Liver (tissue), 9 donors: Measurements from ENCODE around the gene MAPKAPK3. TPM values are rescaled to one million over a fixed set of nuclear protein-coding genes. Genes with fewer than 3 reads are reported as not detected.
A peak's percentile ranks its signal among the peaks of the same experiment; 100 is the strongest.

Source experiments
- DNase-seq: peaks from one replicate; pipeline ENCODE4 v3.0.0-alpha.2; 2017; ENCODE audit warnings: low spot score
- H3K27ac ChIP-seq, 2 donors: one replicate each; pipeline ENCODE4 v1.7.0; 2013; ENCODE audit warnings: inconsistent platforms in 2 of 2, low read length in 2 of 2, control low read depth in 1 of 2, low read depth in 1 of 2, mild to moderate bottlenecking in 1 of 2
- H3K27me3 ChIP-seq, 4 donors: one replicate each; pipeline versions ENCODE4 v1.6.1 to v1.7.0; 2013; ENCODE audit warnings: low read length in 3 of 4, inconsistent platforms in 1 of 4, mild to moderate bottlenecking in 1 of 4, moderate library complexity in 1 of 4; ENCODE audit not compliant: control insufficient read depth in 4 of 4, insufficient read depth in 4 of 4
- H3K36me3 ChIP-seq, 4 donors: one replicate each; pipeline versions ENCODE4 v1.6.1 to v1.7.0; 2013; ENCODE audit warnings: low read length in 3 of 4, mild to moderate bottlenecking in 3 of 4, low read depth in 1 of 4, moderate library complexity in 1 of 4; ENCODE audit not compliant: control insufficient read depth in 4 of 4, insufficient read depth in 3 of 4
- H3K4me1 ChIP-seq, 4 donors: one replicate each; pipeline versions ENCODE4 v1.6.1 to v1.7.0; 2013; ENCODE audit warnings: low read length in 3 of 4, mild to moderate bottlenecking in 3 of 4, moderate library complexity in 1 of 4; ENCODE audit not compliant: control insufficient read depth in 4 of 4, insufficient read depth in 4 of 4
- H3K4me3 ChIP-seq, 3 donors: one replicate each; pipeline versions ENCODE4 v1.6.1 to v1.7.0; 2013; ENCODE audit warnings: low read length in 3 of 3, control low read depth in 1 of 3, low read depth in 1 of 3, mild to moderate bottlenecking in 1 of 3
- H3K9ac ChIP-seq, 2 donors: one replicate each; pipeline ENCODE4 v1.7.0; 2013; ENCODE audit warnings: low read length in 2 of 2, mild to moderate bottlenecking in 2 of 2, moderate library complexity in 2 of 2, control low read depth in 1 of 2, low read depth in 1 of 2
- H3K9me3 ChIP-seq, 4 donors: one replicate each; pipeline versions ENCODE4 v1.6.1 to v1.7.0; 2013; ENCODE audit warnings: low read length in 3 of 4; ENCODE audit not compliant: control insufficient read depth in 4 of 4
- EGR1 ChIP-seq, 2 donors: IDR thresholded peaks; 2 replicates each; pipeline ENCODE4 v1.6.1; 2016 to 2018; ENCODE audit warnings: antibody characterized with exemption in 2 of 2, low read depth in 2 of 2
- FOXA1 ChIP-seq: IDR thresholded peaks from 2 replicates; pipeline ENCODE4 v1.6.1; 2016; ENCODE audit warnings: antibody characterized with exemption
- FOXA2 ChIP-seq: IDR thresholded peaks from 2 replicates; pipeline ENCODE4 v1.6.1; 2016; ENCODE audit warnings: antibody characterized with exemption
- GABPA ChIP-seq, 2 donors: IDR thresholded peaks in 1 of 2; conservative IDR thresholded peaks in 1 of 2; 2 replicates each; pipeline ENCODE4 v1.6.1; 2016; ENCODE audit warnings: antibody characterized with exemption in 2 of 2, mild to moderate bottlenecking in 1 of 2, moderate library complexity in 1 of 2
- HNF4A ChIP-seq, 2 donors: conservative IDR thresholded peaks; 2 replicates each; pipeline ENCODE4 v1.6.1; 2016; ENCODE audit warnings: antibody characterized with exemption in 2 of 2, mild to moderate bottlenecking in 2 of 2
- HNF4G ChIP-seq: IDR thresholded peaks from 2 replicates; pipeline ENCODE4 v1.6.1; 2016; ENCODE audit warnings: antibody characterized with exemption
- JUND ChIP-seq, 2 donors: IDR thresholded peaks; 2 replicates each; pipeline ENCODE4 v1.6.1; 2016; ENCODE audit warnings: antibody characterized with exemption in 2 of 2
- MAX ChIP-seq: IDR thresholded peaks from 2 replicates; pipeline ENCODE4 v1.6.1; 2016; ENCODE audit warnings: antibody characterized with exemption
- NR2F2 ChIP-seq: IDR thresholded peaks from 2 replicates; pipeline ENCODE4 v1.6.1; 2016; ENCODE audit warnings: antibody characterized with exemption
- RAD21 ChIP-seq, 2 donors: IDR thresholded peaks; 2 replicates each; pipeline ENCODE4 v1.6.1; 2016; ENCODE audit warnings: antibody characterized with exemption in 2 of 2, mild to moderate bottlenecking in 2 of 2
- REST ChIP-seq: IDR thresholded peaks from 2 replicates; pipeline ENCODE4 v1.6.1; 2016; ENCODE audit warnings: antibody characterized with exemption, mild to moderate bottlenecking
- RXRA ChIP-seq, 2 donors: IDR thresholded peaks; 2 replicates each; pipeline ENCODE4 v1.6.1; 2017 to 2018; ENCODE audit warnings: antibody characterized with exemption in 2 of 2, mild to moderate bottlenecking in 1 of 2
- YY1 ChIP-seq: IDR thresholded peaks from 2 replicates; pipeline ENCODE4 v1.6.1; 2016; ENCODE audit warnings: antibody characterized with exemption, mild to moderate bottlenecking
- ZBTB33 ChIP-seq: IDR thresholded peaks from 2 replicates; pipeline ENCODE4 v1.6.1; 2016; ENCODE audit warnings: antibody characterized with exemption
- WGBS: extraction: QIAGEN DNeasy Blood & Tissue Kit; methylation state at CpG from one replicate; pipeline ENCODE4 v1.1.7; 2013; 5-methylcytosine and 5-hydroxymethylcytosine counted together
- polyA plus RNA-seq, 2 donors: library from polyadenylated mRNA; stranded (reverse) in 1 of 2; unstranded in 1 of 2; fragments of 200-250 nt in 1 of 2; fragments of >200 nt in 1 of 2; fragmentation: Nextera tagmentation in 1 of 2; extraction: Ambion mirVana in 1 of 2; gene quantifications; one replicate each; pipeline versions ENCODE4 v1.2.1 to v1.2.3, GENCODE V29; 2013 to 2015
- total RNA-seq, 2 donors: library from RNA; depleted of rRNA; stranded (reverse); fragments of >200 nt; gene quantifications; one replicate each; pipeline ENCODE4 v1.2.3, GENCODE V29; 2014
- TF ChIP-seq, protein P1 (sequence below): IDR thresholded peaks from 2 replicates; pipeline ENCODE4 v1.6.1; 2016; ENCODE audit warnings: antibody characterized with exemption
- TF ChIP-seq, protein P2 (sequence below): fragments of 150-350 bp; IDR thresholded peaks from 2 replicates; pipeline ENCODE4 v1.5.1; 2017; ENCODE audit warnings: improper control_type of control experiment, low read depth, low read length; ENCODE audit not compliant: missing input control
- donor health status: healthy.
- donor health status: healthy.
- donor health status: healthy.
- donor health status: healthy.
- donor health status: healthy.

The MAPKAPK3 gene
- total and polyA plus RNA-seq, 4 donors = 13.9 to 32.9 (median 19.0) TPM

DNA sequence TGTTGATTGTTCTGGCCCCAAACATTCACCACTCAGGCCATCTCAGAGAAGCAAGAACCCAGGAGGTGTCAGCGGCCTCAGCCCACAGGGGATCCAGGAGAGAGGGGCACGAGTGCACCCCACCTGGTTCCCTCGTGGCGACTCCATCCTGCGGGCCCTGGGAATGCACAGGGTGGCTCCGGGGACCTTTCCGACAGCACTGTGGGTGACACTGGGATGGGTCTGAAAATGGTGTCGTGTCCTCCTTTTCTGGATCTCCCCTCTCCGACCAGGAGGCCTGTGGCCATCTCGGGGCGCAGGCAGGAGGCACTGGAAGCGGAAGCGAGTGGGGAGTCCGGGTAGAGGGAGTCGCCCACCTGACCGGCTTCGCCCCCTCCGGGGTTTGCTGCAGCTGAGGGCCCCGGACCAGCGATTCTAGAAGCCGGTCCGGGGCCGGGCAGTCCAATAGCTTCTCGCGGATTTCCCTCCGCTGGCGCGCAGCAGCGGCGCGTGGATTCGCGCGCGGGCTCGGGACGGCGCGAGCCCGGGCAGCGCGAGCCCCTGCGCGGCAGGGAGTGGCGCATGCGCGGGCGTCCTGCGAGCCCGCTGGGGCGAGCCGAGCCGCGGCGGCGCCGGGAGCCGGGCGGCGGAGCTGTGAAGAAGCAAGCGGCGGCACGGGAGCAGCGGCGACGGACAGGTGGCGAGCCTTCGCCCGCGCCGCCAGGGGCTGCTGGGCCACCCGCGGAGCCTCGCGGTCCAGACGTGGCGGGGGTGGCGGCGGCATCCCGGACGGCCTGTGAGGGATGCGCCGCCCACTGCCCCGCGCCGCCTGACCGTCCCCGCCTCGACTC is 57.6 kb downstream of the MAPKAPK3 start, which contains the start of gene DOCK3:
Gene DOCK3, plus strand, starts transcription at position 579 of the 830 bp plus-strand sequence. CDS start 337 bp downstream, outside the sequence.
- TF ChIP-seq HNF4G (no peak), YY1 (no peak), REST (no peak), ZBTB33 (no peak), NR2F2 (no peak)
- WGBS = 4% methylated on average over 89 of the region's 89 CpGs
- H3K4me3 ChIP-seq = peak within 1 kb of the TSS in 1 of 3 donors; percentile 64
- no peak for DNase-seq
- no peaks in the 10 kb centered on the region for H3K9me3 ChIP-seq
- no peak within 1 kb of the TSS for H3K9ac ChIP-seq
- H3K4me1 ChIP-seq = peaks cover 4 to 12% (median 10%) of the 10 kb centered on the region in 4 donors
- no peak within 1 kb of the TSS for H3K27ac ChIP-seq
- H3K27me3 ChIP-seq = peaks cover 0 to 28% (median 12%) of the 10 kb centered on the region in 4 donors
- H3K36me3 ChIP-seq = no peaks in the 10 kb centered on the region

- H3K27ac ChIP-seq = no peak overlapping the region
- H3K9ac ChIP-seq = no peak overlapping the region
- DNase-seq = no peak
- WGBS = 4% methylated on average over 65 of the region's 65 CpGs
- H3K36me3 ChIP-seq = no peaks in the 10 kb centered on the region
- H3K4me3 ChIP-seq = peak overlapping the region in 1 of 3 donors; percentile 64
- TF ChIP-seq, protein P1, sequence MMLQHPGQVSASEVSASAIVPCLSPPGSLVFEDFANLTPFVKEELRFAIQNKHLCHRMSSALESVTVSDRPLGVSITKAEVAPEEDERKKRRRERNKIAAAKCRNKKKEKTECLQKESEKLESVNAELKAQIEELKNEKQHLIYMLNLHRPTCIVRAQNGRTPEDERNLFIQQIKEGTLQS = no peak
- TF ChIP-seq HNF4A (conservative IDR thresholded peaks at IDR 0.05) (no peak), EGR1 (IDR thresholded peaks at IDR 0.05; ENCODE audit: low read depth in 2 of 2) (no peak), YY1 (no peak), RAD21 (IDR thresholded peaks at IDR 0.05) (no peak), FOXA1 (no peak), FOXA2 (no peak), MAX (no peak), GABPA (IDR thresholded peaks at IDR 0.05 in 1 of 2, conservative IDR thresholded peaks at IDR 0.05 in 1 of 2) (no peak), NR2F2 (no peak), JUND (IDR thresholded peaks at IDR 0.05) (no peak), RXRA (IDR thresholded peaks at IDR 0.05) (no peak)
- TF ChIP-seq, protein P2, sequence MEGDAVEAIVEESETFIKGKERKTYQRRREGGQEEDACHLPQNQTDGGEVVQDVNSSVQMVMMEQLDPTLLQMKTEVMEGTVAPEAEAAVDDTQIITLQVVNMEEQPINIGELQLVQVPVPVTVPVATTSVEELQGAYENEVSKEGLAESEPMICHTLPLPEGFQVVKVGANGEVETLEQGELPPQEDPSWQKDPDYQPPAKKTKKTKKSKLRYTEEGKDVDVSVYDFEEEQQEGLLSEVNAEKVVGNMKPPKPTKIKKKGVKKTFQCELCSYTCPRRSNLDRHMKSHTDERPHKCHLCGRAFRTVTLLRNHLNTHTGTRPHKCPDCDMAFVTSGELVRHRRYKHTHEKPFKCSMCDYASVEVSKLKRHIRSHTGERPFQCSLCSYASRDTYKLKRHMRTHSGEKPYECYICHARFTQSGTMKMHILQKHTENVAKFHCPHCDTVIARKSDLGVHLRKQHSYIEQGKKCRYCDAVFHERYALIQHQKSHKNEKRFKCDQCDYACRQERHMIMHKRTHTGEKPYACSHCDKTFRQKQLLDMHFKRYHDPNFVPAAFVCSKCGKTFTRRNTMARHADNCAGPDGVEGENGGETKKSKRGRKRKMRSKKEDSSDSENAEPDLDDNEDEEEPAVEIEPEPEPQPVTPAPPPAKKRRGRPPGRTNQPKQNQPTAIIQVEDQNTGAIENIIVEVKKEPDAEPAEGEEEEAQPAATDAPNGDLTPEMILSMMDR = no peak
- peaks cover 4 to 12% (median 10%) of the 10 kb centered on the region in 4 donors for H3K4me1 ChIP-seq
- H3K9me3 ChIP-seq = no peaks in the 10 kb centered on the region
- peaks cover 0 to 29% (median 13%) of the 10 kb centered on the region in 4 donors for H3K27me3 ChIP-seq
Observed at GRCh38 chr3:50675179-50676030, 58.5 kb downstream of the MAPKAPK3 start.
